GM18519 (cell line): ENCODE results near the gene ABCA12.

Source experiments
- ATAC-seq: cut with Tn5 transposase; IDR thresholded peaks from one replicate; pipeline ENCODE4 v1.9.1; 2021; ENCODE audit warnings: mild to moderate bottlenecking, moderate library complexity; ENCODE audit not compliant: unreplicated experiment, low FRiP score

The ABCA12 gene

DNA sequence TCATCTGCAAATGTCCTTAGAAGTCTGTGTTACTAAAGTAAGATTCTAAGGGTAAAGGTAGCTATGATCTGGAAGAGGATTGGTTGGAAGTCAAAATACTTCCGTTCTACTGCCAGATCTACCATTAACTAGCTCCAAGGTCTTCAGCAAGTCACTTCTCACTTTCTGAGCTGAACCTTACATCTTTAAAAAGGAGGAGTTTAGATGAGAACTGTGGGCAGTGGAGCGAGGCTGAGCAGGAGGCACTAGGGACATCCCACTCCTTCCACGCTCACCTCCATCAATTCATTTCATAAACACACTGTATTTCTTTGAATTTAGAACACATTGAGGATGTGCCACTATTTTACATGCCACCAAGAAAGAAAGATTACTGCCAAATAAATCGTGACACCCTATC is 143.0 kb downstream of the ABCA12 start:
- ATAC-seq = no peak

- no peak for ATAC-seq
Observed at GRCh38 chr2:214992911-214993310, 145.5 kb downstream of the ABCA12 start.

- no peak for ATAC-seq
Observed at GRCh38 chr2:214989187-214989586, 149.2 kb downstream of the ABCA12 start.

DNA sequence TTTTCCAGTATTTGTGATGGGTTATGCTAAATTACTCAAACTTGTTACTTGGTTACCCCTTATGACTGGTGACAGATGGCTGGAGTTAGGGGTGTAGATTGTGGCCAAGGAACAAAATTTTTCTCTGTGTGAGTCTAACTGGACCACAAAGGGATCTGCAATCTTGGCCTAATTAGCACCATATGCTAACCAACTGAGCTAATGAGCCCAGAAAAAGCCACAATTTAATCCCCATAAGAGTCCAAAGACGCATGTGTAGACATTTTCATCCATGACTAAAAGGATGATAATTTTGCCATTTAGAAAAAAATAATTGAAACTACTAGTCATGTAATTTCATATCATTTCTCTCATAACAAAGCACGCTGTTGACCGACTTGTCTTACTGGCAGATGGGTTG is 151.2 kb downstream of the ABCA12 start:
- no peak for ATAC-seq

- no peak for ATAC-seq
Observed at GRCh38 chr2:214985619-214986018, 152.8 kb downstream of the ABCA12 start.

DNA sequence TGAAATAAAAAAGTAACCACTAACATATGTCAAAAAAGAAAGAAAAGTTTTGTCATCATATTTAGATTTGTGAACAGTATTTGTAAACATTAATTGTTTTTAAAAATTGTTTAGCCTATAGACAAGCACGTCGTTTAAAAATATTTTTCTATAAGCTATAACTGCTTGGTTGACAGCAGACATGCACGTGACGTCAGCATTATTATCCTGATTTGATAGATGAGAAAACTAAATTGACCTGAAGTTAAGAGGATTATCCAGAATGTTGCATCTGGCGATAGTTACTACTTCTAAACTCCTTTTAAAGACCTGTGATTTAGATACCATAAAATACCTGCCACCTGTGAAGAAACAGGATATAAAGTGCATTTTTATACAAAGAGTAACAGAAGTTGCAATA is 172.0 kb downstream of the ABCA12 start:
- no peak for ATAC-seq

DNA sequence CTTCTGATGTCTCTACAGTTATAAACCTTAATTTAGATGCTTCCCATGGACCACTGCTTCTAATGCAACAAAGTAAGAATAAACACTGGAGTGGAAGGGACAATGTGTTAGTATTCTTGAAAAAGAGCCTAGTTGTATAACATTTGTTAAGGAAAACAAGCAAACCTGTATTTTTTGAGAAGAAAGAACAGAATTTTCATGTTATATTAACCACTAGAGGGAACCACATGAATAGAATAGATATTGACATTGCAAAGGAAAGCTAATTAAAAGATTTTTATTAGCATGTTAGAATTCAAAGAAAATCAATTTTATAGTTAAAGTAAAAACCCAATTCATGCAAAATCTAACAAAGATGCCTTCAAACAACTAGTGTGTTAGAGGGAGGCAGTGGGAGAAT is 177.7 kb downstream of the ABCA12 start:
- no peak for ATAC-seq

- ATAC-seq = no peak
Observed at GRCh38 chr2:214946949-214947348, 191.5 kb downstream of the ABCA12 start.

GRCh38 chr2:214934006-214934405 is 204.4 kb downstream of the ABCA12 start:
- ATAC-seq = no peak

- ATAC-seq = no peak
Observed at GRCh38 chr2:214904634-214905033, 233.8 kb downstream of the ABCA12 start.

DNA sequence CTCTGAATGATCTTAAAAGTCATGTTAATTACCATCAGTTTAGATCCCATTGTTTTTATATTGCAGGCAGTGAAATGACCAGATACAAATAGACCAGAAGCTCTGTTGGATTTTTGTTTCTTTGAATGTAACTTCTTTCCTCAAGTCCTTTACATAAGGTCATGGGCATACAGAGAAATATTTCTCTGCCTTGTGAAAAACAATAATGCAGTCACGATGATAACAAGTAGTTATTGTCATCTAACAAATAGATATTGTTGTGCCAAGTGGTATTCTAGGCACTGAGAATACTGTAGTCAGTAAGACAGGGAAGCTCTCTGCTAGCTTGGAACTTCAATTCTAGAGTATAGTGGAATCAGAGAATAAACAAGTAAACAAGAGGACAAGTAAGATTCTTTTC is 234.2 kb downstream of the ABCA12 start:
- no peak for ATAC-seq

DNA sequence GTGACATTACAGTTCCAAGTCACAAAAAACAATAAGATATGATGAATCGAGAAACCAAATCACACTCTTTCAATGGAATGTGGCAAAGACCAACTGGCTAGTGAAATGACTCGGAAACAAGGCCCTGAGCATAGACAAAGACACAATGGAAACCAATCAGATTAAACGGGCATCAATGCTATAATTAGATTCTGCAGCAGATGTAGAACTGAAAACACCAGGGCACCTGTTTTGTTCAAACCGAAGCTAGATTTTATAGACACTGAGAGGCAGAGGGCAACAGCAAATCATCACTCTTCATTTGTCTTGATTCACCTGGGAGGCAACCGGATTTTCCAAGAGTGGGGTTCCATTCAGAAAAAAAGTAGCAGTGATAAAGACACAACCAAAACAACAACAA is 236.1 kb downstream of the ABCA12 start:
- no peak for ATAC-seq

- no peak for ATAC-seq
Observed at GRCh38 chr2:214899751-214900150, 238.7 kb downstream of the ABCA12 start.

DNA sequence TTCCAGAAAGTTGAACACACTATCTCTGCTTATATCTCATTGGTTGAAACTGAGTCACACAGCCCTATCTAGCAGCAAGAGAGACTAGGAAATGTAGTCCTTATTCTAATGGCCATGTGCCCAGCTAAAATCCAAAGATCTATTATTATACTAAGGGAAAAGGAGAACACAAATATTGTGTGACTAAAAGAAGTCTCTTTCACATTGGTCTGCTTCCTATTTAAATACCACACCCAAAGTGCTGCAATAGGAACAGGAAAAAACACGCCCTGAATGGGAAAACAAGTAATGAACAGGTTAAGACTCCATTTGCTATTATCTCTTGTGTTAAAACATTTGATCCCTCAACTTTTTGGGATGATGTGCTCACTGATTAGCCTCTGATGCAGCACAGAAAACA is 242.2 kb downstream of the ABCA12 start:
- no peak for ATAC-seq

DNA sequence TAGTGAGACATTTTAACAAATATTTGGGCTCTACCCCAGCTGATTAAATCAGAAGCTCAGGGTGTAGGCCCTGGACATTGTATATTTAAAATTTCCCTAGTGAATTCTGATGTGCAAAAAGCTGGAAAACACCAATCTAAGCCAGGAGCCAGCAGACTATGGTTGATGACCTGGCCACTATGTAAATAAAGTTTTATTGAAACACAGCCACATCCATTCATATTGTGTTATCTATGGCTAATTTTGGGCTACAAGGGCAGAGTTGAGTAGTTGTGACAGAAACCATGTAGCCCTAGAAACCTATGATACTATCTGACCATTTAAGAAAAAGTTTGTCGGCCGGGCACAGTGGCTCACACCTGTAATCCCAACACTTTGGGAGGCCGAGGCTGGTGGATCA is 243.0 kb downstream of the ABCA12 start:
- no peak for ATAC-seq

DNA sequence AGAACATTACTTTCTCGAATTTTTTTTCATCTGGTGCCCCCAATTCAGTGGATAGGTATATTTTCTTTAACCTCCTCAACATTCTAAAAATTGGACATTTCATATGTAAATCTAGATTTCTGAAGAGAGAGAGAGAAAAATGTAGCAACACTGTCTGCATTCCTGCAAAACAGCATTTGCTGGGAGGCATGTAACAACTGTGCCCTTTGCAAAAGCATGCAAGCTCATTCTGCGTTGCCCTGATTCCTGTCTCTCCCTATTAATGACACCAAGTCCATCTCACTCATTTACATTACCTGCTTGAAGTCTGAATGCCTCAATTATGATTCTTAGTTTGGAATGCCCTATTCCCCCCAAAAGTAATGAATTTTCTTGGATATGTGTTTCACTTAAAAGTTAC is 249.1 kb downstream of the ABCA12 start:
- no peak for ATAC-seq

GRCh38 chr2:214881647-214882202 is 256.7 kb downstream of the ABCA12 start:
- no peak for ATAC-seq
